Smooth muscle cell (in vitro differentiated cells): Measurements from ENCODE around the gene AADACL4. TPM values are rescaled to one million over a fixed set of nuclear protein-coding genes. Genes with fewer than 3 reads are reported as not detected.

Experiments
- DNase-seq: peaks from one replicate; lab custom pipeline; 2025; ENCODE audit not compliant: unreplicated experiment; lab: John Stamatoyannopoulos, UW
- H2AFZ ChIP-seq: fragments of 200-600 bp; sonication (generic); 2 replicates; pipeline ENCODE4 v1.6.0; 2016; ENCODE audit warnings: antibody characterized with exemption, low read depth, mild to moderate bottlenecking
- H3F3A ChIP-seq: fragments of 200-600 bp; sonication (generic); 2 replicates; pipeline ENCODE4 v1.6.0; 2017; ENCODE audit warnings: antibody characterized with exemption, low read depth
- H3K27ac ChIP-seq: fragments of 200-600 bp; sonication (generic); 2 replicates; pipeline ENCODE4 v1.5.1; 2016; ENCODE audit warnings: low read depth, mild to moderate bottlenecking
- H3K27me3 ChIP-seq: fragments of 200-600 bp; sonication (generic); 2 replicates; pipeline ENCODE4 v1.6.1; 2016; ENCODE audit warnings: low read depth, mild to moderate bottlenecking
- H3K36me3 ChIP-seq: fragments of 200-600 bp; sonication (generic); 2 replicates; pipeline ENCODE4 v1.5.1; 2016; ENCODE audit warnings: low read depth
- H3K4me1 ChIP-seq: fragments of 200-600 bp; sonication (generic); 2 replicates; pipeline ENCODE4 v1.5.1; 2016; ENCODE audit warnings: low read depth
- H3K4me2 ChIP-seq: fragments of 200-600 bp; sonication (generic); 2 replicates; pipeline ENCODE4 v1.6.0; 2016; ENCODE audit warnings: mild to moderate bottlenecking
- H3K4me3 ChIP-seq: fragments of 200-600 bp; sonication (generic); 2 replicates; pipeline ENCODE4 v1.5.1; 2016; ENCODE audit warnings: mild to moderate bottlenecking
- H3K79me2 ChIP-seq: fragments of 200-600 bp; sonication (generic); 2 replicates; pipeline ENCODE4 v1.6.0; 2016; ENCODE audit warnings: low read depth, mild to moderate bottlenecking
- H3K9ac ChIP-seq: fragments of 200-600 bp; sonication (generic); 2 replicates; pipeline ENCODE4 v1.6.0; 2016; ENCODE audit warnings: low read depth
- H3K9me3 ChIP-seq: fragments of 200-600 bp; sonication (generic); replicated peaks from 2 replicates; pipeline ENCODE4 v1.5.1; 2016; ENCODE audit warnings: low read depth
- H4K20me1 ChIP-seq: fragments of 200-600 bp; sonication (generic); 2 replicates; pipeline ENCODE4 v1.6.0; 2016; ENCODE audit warnings: low read depth
- CTCF ChIP-seq: fragments of 200-600 bp; sonication (generic); IDR thresholded peaks from 2 replicates; pipeline ENCODE4 v1.5.1; 2017; ENCODE audit warnings: borderline replicate concordance, mild to moderate bottlenecking, antibody characterized with exemption; ENCODE audit not compliant: insufficient read depth, poor library complexity, severe bottlenecking
- WGBS: methylation state at CpG from one replicate; pipeline ENCODE4 v1.1.7; 2016; ENCODE audit warnings: low lambda C conversion rate; 5-methylcytosine and 5-hydroxymethylcytosine counted together
- polyA plus RNA-seq: library from polyadenylated mRNA; unstranded; fragments of >200 nt; fragmentation: Nextera tagmentation; extraction: Ambion mirVana; gene quantifications from 2 replicates; pipeline ENCODE4 v1.2.1, GENCODE V29; 2016
- total RNA-seq: library from RNA; depleted of rRNA; stranded (reverse); fragments of >200 nt; gene quantifications from 2 replicates; pipeline ENCODE4 v1.2.3, GENCODE V29; 2014

The AADACL4 gene
- total and polyA plus RNA-seq, 2 experiments from 2014 or later = not detected

- Histone ChIP-seq H3K9ac (no peak overlapping the region), H3K79me2 (no peaks in the 10 kb centered on the region)
Measured at GRCh38 chr1:12692967-12693782, 49.3 kb downstream of the AADACL4 start.

GRCh38 chr1:12696658-12697057, 52.8 kb downstream of the AADACL4 start:
- no peak overlapping the region for H3K27ac ChIP-seq

More at GRCh38 chr1:12692967-12693782, 49.3 kb downstream of the AADACL4 start:
- H3K36me3 ChIP-seq = no peaks in the 10 kb centered on the region
- no peak for DNase-seq
- no peaks in the 10 kb centered on the region for H3K9me3 ChIP-seq
- no peak overlapping the region for H2AFZ ChIP-seq
- WGBS = 85% methylated on average over 10 of the region's 10 CpGs
- no peaks in the 10 kb centered on the region for H3F3A ChIP-seq
- H3K4me3 ChIP-seq = no peak overlapping the region
- no peaks in the 10 kb centered on the region for H3K4me1 ChIP-seq
- H4K20me1 ChIP-seq = no peaks in the 10 kb centered on the region
- H3K27me3 ChIP-seq = no peaks in the 10 kb centered on the region
- TF ChIP-seq CTCF = no peak
- no peak overlapping the region for H3K27ac ChIP-seq
- H3K4me2 ChIP-seq = no peak overlapping the region

DNA sequence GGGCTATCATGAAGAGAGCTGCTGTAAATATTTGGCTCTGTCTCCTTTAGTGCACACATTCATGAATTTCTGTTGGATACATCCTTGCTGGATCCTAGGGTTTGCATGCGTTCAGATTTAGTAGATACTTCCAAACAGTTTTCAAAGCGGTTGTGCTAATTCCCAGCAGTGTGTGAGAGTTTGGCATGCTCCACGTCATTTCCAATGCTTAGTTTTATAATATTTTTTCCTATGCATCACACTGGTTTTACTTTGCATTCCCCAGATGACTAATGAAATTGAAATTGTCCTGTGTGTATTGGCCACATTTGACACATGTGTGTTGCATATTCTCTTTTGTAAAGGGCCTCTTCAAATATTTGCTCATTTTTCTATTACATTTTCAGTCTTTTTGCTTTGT, 53.5 kb downstream of the AADACL4 start:
- WGBS = 91% methylated on average over 3 of the region's 3 CpGs
- Histone ChIP-seq H3F3A (no peaks in the 10 kb centered on the region), H3K36me3 (no peaks in the 10 kb centered on the region), H3K9ac (no peak overlapping the region), H3K79me2 (no peaks in the 10 kb centered on the region), H2AFZ (no peak overlapping the region), H3K4me2 (no peak overlapping the region), H3K27me3 (no peaks in the 10 kb centered on the region), H3K9me3 (no peaks in the 10 kb centered on the region), H4K20me1 (no peaks in the 10 kb centered on the region), H3K4me1 (no peaks in the 10 kb centered on the region), H3K4me3 (no peak overlapping the region), H3K27ac (no peak overlapping the region)
- no peak for DNase-seq
- TF ChIP-seq CTCF = no peak

More at GRCh38 chr1:12696658-12697057, 52.8 kb downstream of the AADACL4 start:
- Histone ChIP-seq H3K36me3 (no peaks in the 10 kb centered on the region), H3K27me3 (no peaks in the 10 kb centered on the region), H3K4me3 (no peak overlapping the region), H2AFZ (no peak overlapping the region), H3K4me1 (no peaks in the 10 kb centered on the region), H3K4me2 (no peak overlapping the region), H3K9me3 (no peaks in the 10 kb centered on the region), H3K79me2 (no peaks in the 10 kb centered on the region), H3F3A (no peaks in the 10 kb centered on the region), H4K20me1 (no peaks in the 10 kb centered on the region), H3K9ac (no peak overlapping the region)
- no peak for DNase-seq
- 86% methylated on average over 3 of the region's 3 CpGs for WGBS
- no peak for TF ChIP-seq CTCF
